Loucy (cell line): Measurements from ENCODE around the gene ALCAM.

Experiments
- H2AFZ ChIP-seq: fragments of 200-600 bp; sonication (generic); 2 replicates; pipeline ENCODE4 v1.6.0; 2016; ENCODE audit warnings: antibody characterized with exemption, mild to moderate bottlenecking, low read length, moderate library complexity
- H3F3A ChIP-seq: fragments of 200-600 bp; 2 replicates; pipeline ENCODE4 v1.6.0; 2016; ENCODE audit warnings: antibody characterized with exemption, low read depth, mild to moderate bottlenecking
- H3K27me3 ChIP-seq: fragments of 200-600 bp; sonication (generic); 2 replicates; pipeline ENCODE4 v1.6.1; 2014; ENCODE audit warnings: low read length, mild to moderate bottlenecking; ENCODE audit not compliant: insufficient read depth, poor library complexity, severe bottlenecking
- H3K36me3 ChIP-seq: fragments of 200-600 bp; sonication (generic); 2 replicates; pipeline ENCODE4 v1.6.1; 2016; ENCODE audit warnings: low read length; ENCODE audit not compliant: insufficient read depth
- H3K4me1 ChIP-seq: fragments of 200-600 bp; sonication (generic); 2 replicates; pipeline ENCODE4 v1.5.1; 2014; ENCODE audit warnings: low read length, mild to moderate bottlenecking; ENCODE audit not compliant: insufficient read depth, poor library complexity, severe bottlenecking
- H3K4me2 ChIP-seq: fragments of 200-600 bp; sonication (generic); 2 replicates; pipeline ENCODE4 v1.6.0; 2014; ENCODE audit warnings: antibody characterized with exemption, low read length, low read depth, mild to moderate bottlenecking; ENCODE audit not compliant: poor library complexity, severe bottlenecking
- H3K4me3 ChIP-seq: fragments of 200-600 bp; sonication (generic); 2 replicates; pipeline ENCODE4 v1.5.1; 2014; ENCODE audit warnings: low read length, mild to moderate bottlenecking, mixed read lengths; ENCODE audit not compliant: poor library complexity, severe bottlenecking
- H3K79me2 ChIP-seq: fragments of 200-600 bp; sonication (generic); 2 replicates; pipeline ENCODE4 v1.6.1; 2014; ENCODE audit warnings: low read length; ENCODE audit not compliant: insufficient read depth
- H3K9ac ChIP-seq: fragments of 200-600 bp; sonication (generic); 2 replicates; pipeline ENCODE4 v1.6.0; 2014; ENCODE audit warnings: mild to moderate bottlenecking, low read depth, low read length, moderate library complexity; ENCODE audit not compliant: poor library complexity, severe bottlenecking
- H3K9me2 ChIP-seq: fragments of 200-600 bp; sonication (generic); replicated peaks from 2 replicates; pipeline ENCODE4 v1.6.1; 2016; ENCODE audit warnings: low read depth, low read length, mixed read lengths
- H3K9me3 ChIP-seq: fragments of 200-600 bp; sonication (generic); 2 replicates; pipeline ENCODE4 v1.6.1; 2014; ENCODE audit warnings: mild to moderate bottlenecking, antibody characterized with exemption, low read length, low read depth; ENCODE audit not compliant: insufficient read depth
- H4K20me1 ChIP-seq: fragments of 200-600 bp; sonication (generic); 2 replicates; pipeline ENCODE4 v1.6.0; 2014; ENCODE audit warnings: antibody characterized with exemption, low read length, mild to moderate bottlenecking; ENCODE audit not compliant: insufficient read depth, poor library complexity, severe bottlenecking
- EZH2phosphoT487 ChIP-seq: fragments of 200-600 bp; IDR thresholded peaks from 2 replicates; pipeline ENCODE4 v1.6.1; 2018; ENCODE audit warnings: antibody characterized with exemption, mild to moderate bottlenecking, moderate library complexity, borderline replicate concordance
- TF ChIP-seq, protein P1 (sequence below): fragments of 200-600 bp; sonication (generic); conservative IDR thresholded peaks from 2 replicates; pipeline ENCODE4 v1.5.1; 2014; ENCODE audit warnings: mild to moderate bottlenecking, antibody characterized with exemption, low read length

The ALCAM gene

DNA sequence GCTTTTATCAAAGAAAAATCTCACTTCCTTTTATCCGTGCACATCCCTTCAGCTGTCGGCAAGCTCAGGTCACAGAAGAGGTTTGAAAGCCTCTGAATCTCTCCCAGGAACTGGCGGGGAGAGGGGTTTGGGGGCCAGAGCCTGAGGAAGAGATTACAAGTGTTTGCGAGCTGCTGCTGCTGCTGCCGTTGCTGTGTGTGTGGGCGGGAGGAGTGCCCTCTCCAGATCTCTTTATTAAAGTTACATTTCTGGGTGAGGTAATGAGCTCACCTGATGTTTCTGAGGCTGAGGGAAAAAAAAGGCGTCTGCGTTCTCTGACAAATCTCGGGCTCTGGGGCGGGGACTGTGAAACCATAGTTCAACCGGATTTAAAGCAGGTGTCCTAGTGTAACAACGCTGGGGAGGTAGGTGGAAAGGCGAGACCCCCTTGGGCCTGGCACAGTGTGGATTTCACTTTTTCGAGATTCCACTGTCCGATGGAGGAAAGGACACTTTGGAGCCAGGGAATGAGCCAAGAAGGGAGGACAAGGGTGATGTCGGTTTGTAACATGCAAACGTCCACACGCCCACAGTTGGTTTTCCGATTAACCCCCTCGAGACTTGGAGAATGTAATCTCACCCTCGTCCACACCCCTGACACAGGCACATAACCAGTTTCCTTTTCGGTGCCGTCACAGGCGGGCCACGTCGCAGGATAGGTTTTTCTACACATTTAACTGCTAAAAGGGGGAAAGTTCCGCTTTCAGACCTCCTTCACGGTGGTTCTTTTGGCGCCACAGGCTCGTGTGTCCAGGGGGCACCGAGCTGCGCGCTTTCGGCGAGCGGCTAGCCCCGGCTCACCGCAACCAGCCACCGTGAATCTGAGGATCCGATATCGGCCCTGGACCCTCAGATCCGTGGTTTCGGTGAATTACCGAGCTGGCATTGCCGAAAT, 2.1 kb downstream of the ALCAM start:
- H3K9ac ChIP-seq = peak overlapping the region; percentile 59
- no peaks in the 10 kb centered on the region for H3F3A ChIP-seq
- H3K27me3 ChIP-seq = no peaks in the 10 kb centered on the region
- peak overlapping the region; percentile 64 for H3K4me2 ChIP-seq
- peak overlapping the region; percentile 71 for H3K4me3 ChIP-seq
- TF ChIP-seq EZH2phosphoT487 = no peak
- TF ChIP-seq, protein P1, sequence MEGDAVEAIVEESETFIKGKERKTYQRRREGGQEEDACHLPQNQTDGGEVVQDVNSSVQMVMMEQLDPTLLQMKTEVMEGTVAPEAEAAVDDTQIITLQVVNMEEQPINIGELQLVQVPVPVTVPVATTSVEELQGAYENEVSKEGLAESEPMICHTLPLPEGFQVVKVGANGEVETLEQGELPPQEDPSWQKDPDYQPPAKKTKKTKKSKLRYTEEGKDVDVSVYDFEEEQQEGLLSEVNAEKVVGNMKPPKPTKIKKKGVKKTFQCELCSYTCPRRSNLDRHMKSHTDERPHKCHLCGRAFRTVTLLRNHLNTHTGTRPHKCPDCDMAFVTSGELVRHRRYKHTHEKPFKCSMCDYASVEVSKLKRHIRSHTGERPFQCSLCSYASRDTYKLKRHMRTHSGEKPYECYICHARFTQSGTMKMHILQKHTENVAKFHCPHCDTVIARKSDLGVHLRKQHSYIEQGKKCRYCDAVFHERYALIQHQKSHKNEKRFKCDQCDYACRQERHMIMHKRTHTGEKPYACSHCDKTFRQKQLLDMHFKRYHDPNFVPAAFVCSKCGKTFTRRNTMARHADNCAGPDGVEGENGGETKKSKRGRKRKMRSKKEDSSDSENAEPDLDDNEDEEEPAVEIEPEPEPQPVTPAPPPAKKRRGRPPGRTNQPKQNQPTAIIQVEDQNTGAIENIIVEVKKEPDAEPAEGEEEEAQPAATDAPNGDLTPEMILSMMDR = no peak
- no peaks in the 10 kb centered on the region for H3K9me2 ChIP-seq
- H3K36me3 ChIP-seq = no peaks in the 10 kb centered on the region
- H4K20me1 ChIP-seq = no peaks in the 10 kb centered on the region
- peak overlapping the region; percentile 93 for H2AFZ ChIP-seq
- H3K4me1 ChIP-seq = peaks cover 14% of the 10 kb centered on the region
- no peaks in the 10 kb centered on the region for H3K79me2 ChIP-seq
- no peaks in the 10 kb centered on the region for H3K9me3 ChIP-seq

DNA sequence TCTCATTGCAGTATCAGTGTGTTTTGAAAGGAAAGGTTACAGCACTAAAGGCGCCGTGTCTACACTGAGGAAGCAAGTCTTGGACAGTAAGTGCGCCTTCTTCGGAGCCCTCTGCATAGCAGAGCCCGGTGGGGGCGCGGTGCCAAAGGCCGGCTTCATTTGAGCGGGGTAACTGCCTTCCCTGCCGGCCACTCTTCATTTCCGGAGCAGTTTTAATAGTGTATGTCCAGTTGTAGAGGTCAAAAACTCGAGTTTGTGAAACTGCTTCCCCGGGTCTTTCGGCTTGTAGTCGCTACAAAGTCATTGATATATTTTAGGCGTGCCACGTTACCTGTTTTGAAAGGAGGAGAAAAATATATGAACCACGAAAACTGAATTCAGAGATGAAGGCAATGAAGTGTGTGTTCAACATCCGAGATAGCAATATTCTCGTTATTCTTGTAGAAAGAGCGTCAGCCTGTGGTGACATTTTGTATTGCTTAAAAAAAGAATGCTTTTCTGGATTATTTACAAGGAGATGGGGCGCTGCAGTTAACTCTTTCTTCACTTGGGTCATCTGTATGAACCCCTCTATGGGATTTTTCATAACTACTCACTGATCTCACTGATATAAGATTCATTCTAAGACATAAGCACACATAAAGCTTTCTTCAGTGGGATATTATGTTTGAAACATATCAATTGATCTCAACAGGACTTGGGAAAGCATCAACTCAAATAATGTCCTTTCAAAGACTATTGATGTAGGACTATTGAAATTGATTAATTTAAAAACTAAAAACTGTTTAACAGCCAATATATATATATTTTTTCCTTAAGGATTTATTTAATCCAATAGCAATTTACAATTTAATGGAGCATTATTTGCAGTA, 3.0 kb downstream of the ALCAM start:
- no peaks in the 10 kb centered on the region for H3K36me3 ChIP-seq
- no peaks in the 10 kb centered on the region for H3K79me2 ChIP-seq
- no peaks in the 10 kb centered on the region for H3K27me3 ChIP-seq
- no peaks in the 10 kb centered on the region for H4K20me1 ChIP-seq
- H3F3A ChIP-seq = no peaks in the 10 kb centered on the region
- no peaks in the 10 kb centered on the region for H3K9me2 ChIP-seq
- peak overlapping the region; percentile 64 for H3K4me2 ChIP-seq
- H3K4me1 ChIP-seq = peaks cover 14% of the 10 kb centered on the region
- H2AFZ ChIP-seq = peak overlapping the region; percentile 93
- H3K9me3 ChIP-seq = no peaks in the 10 kb centered on the region
- no peak for TF ChIP-seq EZH2phosphoT487
- TF ChIP-seq, protein P1 = peak; percentile 82
- H3K9ac ChIP-seq = peak overlapping the region; percentile 59
- H3K4me3 ChIP-seq = peak overlapping the region; percentile 71

DNA sequence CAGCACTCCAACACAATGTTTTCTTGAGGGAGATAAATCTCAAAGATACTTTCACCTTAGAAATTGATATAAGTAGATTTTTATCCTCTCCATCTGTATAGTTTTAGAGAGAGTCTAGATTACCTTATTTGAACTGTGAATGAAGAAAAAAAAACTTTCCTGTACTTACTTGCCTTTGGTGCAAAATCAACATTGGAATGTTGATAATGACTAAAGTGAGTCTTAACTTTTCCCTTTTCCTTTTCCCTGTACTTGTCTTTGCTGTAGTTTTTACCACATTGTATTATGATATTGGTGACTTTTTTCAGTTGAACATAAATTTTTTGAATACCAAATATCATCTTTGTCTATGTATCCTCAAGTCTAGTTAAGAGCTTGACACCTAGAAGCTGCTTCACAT, 6.7 kb downstream of the ALCAM start:
- no peaks in the 10 kb centered on the region for H3F3A ChIP-seq

More for the DNA sequence above, 6.7 kb downstream of the ALCAM start:
- Histone ChIP-seq H3K27me3 (no peaks in the 10 kb centered on the region), H3K4me1 (peaks cover 13% of the 10 kb centered on the region), H3K79me2 (no peaks in the 10 kb centered on the region), H3K9me3 (no peaks in the 10 kb centered on the region), H3K4me3 (no peak overlapping the region), H4K20me1 (no peaks in the 10 kb centered on the region), H3K9me2 (no peaks in the 10 kb centered on the region), H3K4me2 (no peak overlapping the region), H2AFZ (no peak overlapping the region), H3K36me3 (no peaks in the 10 kb centered on the region), H3K9ac (no peak overlapping the region)
- TF ChIP-seq EZH2phosphoT487 = no peak
- TF ChIP-seq, protein P1 = no peak
